ENCODE data around the gene LAMB2.

DNA sequence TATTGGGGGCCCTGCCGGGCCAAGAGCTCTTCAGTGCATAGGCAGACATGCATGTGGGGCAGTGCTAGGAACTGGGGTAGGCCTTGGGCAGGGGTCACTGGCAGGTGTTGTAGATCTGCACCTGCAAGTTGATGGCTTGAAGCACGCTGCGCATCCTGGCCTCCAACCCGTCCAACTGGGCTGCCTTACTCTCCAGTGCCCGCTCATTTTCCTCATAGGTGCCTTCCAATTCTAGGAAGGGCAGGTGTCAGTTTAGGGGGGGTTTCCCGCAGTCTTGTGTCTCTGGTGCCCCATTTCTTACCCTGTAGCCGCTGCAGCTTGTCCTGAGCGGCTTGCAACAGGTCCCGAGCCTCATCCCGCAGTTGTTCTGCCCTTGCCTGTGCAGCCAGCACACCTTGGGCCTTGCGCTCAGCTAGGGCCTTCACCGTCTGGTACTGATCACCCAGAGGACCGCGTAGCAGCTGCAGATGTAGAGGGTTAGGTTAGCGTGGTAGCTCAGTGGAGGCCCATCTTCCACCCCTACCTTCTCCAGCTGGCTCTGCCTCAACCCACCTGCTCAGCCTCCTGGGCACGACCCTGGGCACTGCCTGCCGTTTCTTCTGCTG lies 11.6 kb downstream of the LAMB2 start:
- TF ChIP-seq, protein P1, sequence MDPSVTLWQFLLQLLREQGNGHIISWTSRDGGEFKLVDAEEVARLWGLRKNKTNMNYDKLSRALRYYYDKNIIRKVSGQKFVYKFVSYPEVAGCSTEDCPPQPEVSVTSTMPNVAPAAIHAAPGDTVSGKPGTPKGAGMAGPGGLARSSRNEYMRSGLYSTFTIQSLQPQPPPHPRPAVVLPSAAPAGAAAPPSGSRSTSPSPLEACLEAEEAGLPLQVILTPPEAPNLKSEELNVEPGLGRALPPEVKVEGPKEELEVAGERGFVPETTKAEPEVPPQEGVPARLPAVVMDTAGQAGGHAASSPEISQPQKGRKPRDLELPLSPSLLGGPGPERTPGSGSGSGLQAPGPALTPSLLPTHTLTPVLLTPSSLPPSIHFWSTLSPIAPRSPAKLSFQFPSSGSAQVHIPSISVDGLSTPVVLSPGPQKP (IDR thresholded peaks at IDR 0.05; ENCODE audit: low read depth, low read length), result no peak
- TF ChIP-seq SRF (IDR thresholded peaks at IDR 0.05; ENCODE audit: low read depth in 2 of 2, low read length in 2 of 2) (no peak), SIN3A (IDR thresholded peaks at IDR 0.05; ENCODE audit: low read depth, low read length) (no peak), BRCA1 (IDR thresholded peaks at IDR 0.05; ENCODE audit: low read depth, low read length) (no peak), SMC3 (IDR thresholded peaks at IDR 0.05; ENCODE audit: borderline replicate concordance, low read length) (no peak), POLR2AphosphoS5 (IDR thresholded peaks at IDR 0.05; ENCODE audit: low read length) (no peak), ESRRA (IDR thresholded peaks at IDR 0.05; ENCODE audit: low read length) (no peak)
- TF ChIP-seq, protein P2, sequence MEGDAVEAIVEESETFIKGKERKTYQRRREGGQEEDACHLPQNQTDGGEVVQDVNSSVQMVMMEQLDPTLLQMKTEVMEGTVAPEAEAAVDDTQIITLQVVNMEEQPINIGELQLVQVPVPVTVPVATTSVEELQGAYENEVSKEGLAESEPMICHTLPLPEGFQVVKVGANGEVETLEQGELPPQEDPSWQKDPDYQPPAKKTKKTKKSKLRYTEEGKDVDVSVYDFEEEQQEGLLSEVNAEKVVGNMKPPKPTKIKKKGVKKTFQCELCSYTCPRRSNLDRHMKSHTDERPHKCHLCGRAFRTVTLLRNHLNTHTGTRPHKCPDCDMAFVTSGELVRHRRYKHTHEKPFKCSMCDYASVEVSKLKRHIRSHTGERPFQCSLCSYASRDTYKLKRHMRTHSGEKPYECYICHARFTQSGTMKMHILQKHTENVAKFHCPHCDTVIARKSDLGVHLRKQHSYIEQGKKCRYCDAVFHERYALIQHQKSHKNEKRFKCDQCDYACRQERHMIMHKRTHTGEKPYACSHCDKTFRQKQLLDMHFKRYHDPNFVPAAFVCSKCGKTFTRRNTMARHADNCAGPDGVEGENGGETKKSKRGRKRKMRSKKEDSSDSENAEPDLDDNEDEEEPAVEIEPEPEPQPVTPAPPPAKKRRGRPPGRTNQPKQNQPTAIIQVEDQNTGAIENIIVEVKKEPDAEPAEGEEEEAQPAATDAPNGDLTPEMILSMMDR (IDR thresholded peaks at IDR 0.05 in 2 of 3, conservative IDR thresholded peaks at IDR 0.05 in 1 of 3; ENCODE audit: control insufficient read depth in 2 of 3, extremely low read depth in 1 of 3, insufficient read depth in 1 of 3, low read depth in 3 of 3, low read length in 3 of 3), result no peak
